Stimulated activated CD8-positive, alpha-beta memory T cell treated with anti-CD3 and anti-CD28 coated beads, Interleukin-12 subunit alpha, Interleukin-12 subunit beta, amount 100 ng/mL, for 4 hours (primary cell): ENCODE data around the gene TOGARAM2.
A peak's percentile ranks its signal among the peaks of the same experiment; 100 is the strongest.

ENCODE experiments used
- DNase-seq: peaks from one replicate; pipeline ENCODE4 v3.0.0-alpha.2; 2020; ENCODE audit warnings: low read depth

The TOGARAM2 gene

GRCh38 chr2:28997847-28998735, 17.0 kb downstream of the TOGARAM2 start:
- no peak for DNase-seq

DNA sequence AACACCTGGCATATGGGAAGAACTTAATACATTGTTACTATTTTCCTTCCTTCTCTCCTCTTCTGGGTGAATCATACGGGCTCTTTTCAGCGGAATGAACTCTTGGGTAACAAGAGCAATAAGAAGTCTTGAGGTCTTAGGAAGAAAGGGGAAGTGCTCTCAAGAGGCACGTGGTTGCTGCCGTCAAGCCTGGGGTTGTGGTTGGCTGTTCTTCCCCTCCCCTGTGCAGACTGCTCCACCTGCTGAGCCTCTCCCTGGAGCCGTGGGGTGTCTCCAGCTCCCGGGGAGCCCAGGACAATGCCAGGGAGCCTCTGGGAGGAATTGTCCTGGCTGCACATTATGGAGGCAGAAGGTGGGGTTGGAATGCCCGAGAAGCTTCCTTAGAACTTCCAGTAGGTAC, 19.4 kb downstream of the TOGARAM2 start:
- DNase-seq = peak; percentile 21

- DNase-seq = no peak
Observed at GRCh38 chr2:29000956-29001355, 19.9 kb downstream of the TOGARAM2 start.

- no peak for DNase-seq
Observed at GRCh38 chr2:29001806-29002205, 20.7 kb downstream of the TOGARAM2 start.

GRCh38 chr2:29004755-29005154, 23.7 kb downstream of the TOGARAM2 start:
- DNase-seq = no peak

DNA sequence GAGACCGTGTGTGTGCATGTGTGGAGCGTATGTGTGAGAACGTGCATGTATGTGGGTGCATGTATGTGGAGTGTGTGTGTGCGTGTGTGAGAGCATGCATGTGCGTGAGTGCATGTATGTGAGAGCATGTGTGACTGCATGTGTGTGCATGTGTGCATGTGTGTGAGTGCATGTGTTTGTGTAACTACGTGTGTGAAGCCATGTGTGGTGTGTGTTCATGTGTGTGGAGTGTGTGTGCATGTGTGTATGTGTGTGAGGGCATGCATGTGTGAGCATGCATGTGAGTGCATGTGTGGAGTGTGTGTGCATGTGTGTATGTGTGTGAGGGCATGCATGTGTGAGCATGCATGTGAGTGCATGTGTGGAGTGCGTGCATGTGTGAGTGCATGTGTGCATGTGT, 24.2 kb downstream of the TOGARAM2 start:
- DNase-seq = no peak

- no peak for DNase-seq
Observed at GRCh38 chr2:29006092-29006979, 25.2 kb downstream of the TOGARAM2 start.

GRCh38 chr2:29006980-29007301, 25.8 kb downstream of the TOGARAM2 start:
- no peak for DNase-seq

DNA sequence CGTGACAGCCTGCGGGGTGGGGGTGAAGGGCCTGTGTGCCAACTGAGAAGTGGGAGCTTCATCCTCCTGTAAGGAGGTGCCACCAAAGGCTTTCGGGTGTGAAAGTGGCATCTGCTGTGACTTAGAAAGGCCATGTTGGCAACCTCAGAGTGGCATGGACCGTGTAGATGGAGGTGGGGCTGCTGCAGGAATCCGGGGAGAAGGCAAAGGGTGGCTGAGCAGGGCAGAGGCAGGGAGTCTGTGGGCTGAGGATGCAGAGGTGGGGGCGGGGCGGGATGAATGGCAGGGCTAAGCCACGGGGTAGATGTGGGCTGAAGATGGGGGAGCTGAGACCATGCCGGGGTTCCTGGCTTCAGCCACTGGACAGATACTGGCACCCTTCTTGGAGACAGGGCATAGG, 28.2 kb downstream of the TOGARAM2 start:
- no peak for DNase-seq

- DNase-seq = no peak
Observed at GRCh38 chr2:29009711-29010677, 28.9 kb downstream of the TOGARAM2 start.

GRCh38 chr2:29010946-29011345, 29.8 kb downstream of the TOGARAM2 start:
- DNase-seq = peak; percentile 38

DNA sequence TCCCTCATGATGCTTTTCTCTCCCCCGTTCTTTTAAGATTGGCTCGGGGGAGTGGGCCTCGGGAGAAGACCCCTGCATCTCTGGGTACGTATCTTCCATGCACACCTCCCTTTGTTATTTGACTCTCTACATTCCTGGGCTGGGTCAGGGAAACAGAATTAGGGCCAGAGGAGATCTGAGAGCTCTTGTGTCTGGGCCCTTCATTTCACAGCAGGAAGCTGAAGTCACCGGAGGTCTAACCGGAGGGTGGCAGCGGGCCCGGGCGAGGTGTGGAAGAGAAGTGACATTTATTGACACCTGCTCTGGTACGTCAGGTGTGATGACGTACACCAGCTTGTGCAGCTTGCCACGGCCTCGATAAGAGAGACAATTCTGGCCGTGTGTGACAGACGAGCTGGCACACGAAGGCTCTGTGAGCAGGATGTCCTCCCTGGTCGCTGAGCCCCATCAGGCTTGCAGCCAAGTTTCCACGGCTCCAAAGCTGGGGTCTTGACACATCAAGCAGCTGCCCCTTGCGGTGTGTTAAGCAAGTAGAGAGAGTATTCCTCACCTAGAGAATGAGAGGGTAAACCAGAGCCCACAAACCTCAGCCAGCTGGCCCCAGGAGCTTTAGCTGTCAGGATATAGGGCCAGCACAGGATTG, 30.4 kb downstream of the TOGARAM2 start:
- DNase-seq = peak; percentile 64

DNA sequence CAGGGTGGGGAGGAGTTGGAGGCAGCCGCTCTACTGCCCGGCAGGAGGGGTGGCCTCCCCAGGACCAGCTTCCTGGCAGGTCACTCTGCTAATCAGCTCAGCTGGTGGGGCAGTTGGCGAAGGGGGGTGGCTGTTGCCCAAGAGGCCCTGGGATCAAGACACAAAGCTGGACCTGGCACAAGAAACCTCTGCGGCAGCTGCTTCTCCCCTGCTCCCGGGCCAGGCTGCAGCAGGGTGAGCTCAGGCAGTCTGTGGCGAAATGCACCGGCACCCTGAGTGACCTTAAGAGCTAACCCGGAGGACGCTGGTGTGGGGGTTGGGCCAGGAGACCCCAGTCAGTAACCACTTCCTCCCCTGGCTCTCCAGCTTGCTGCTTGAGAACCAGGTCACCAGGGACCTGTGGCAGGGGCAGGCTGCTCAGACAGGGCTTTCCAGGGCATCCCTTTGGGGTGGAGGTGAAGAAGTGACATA, 31.1 kb downstream of the TOGARAM2 start:
- DNase-seq = peak; percentile 13

GRCh38 chr2:29013057-29013780, 32.1 kb downstream of the TOGARAM2 start:
- no peak for DNase-seq

DNA sequence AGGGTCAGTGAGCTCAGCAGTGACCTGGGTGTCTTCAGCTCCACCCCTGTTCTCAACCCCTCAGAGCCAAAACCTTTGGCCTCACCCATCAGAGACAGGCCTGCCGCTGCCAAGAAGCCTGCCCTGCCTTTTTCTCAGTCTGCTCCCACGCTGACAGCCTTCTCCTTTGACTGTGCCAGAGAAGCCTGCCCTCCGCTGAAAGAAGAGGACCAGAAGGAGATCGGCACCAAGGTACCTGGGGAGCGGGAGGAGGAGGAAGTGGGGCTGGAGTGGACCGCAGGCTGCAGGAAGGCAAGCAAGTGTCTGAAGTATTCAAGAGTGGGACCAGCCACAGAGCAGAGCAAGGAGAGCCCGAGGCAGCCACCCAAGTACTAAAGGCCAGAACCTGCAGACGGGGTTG, 33.2 kb downstream of the TOGARAM2 start:
- no peak for DNase-seq

DNA sequence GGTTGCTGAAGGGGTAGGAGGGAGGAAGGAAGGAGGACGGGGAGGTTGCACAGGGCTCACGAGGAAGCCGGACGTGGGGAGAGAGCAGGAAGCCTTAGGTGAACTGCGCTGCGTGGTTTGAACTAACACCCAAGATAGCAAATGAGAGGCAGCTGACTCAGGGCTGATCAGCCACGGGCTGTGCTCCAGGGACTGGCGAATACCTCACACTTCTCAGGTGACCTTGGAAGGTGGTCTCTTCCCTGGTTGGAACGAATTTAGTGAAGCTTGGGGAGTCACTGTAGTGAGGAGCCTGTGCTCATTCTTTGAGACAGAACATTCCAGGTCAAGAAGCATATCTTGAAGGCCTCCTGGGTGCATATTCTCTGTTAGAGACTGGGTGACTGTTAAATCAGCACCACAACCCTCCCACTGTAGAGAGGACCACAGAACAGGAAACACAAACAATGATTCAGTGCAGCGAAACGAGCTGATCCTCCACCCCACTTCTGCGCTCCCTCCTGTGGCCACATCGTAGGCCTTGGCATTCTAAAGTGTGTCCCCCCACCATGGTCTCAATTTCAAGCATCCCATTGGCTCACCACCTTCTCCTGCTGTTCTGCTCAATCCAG, 33.8 kb downstream of the TOGARAM2 start:
- DNase-seq = peak; percentile 57

- DNase-seq = no peak
Observed at GRCh38 chr2:29015701-29016470, 34.8 kb downstream of the TOGARAM2 start.

DNA sequence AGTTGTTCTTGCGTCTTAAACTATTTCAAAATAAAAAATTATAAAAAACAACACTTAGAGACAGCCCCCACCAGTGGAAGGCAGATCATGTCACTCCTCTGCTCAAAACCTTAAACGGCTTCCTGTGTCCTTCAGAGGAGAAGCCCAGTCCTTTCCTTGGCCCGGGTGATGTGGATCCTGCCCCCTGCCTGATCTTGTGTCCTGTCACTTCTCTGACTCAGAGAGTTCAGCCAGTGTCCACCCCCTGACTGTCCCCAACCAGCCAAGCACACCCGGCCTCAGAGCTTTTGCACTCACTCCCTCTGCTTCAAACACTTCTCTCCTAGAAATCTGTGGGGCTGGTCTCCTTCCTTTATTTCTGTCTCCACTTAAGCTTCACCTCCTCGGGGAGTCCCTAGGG, 35.4 kb downstream of the TOGARAM2 start:
- DNase-seq = no peak

DNA sequence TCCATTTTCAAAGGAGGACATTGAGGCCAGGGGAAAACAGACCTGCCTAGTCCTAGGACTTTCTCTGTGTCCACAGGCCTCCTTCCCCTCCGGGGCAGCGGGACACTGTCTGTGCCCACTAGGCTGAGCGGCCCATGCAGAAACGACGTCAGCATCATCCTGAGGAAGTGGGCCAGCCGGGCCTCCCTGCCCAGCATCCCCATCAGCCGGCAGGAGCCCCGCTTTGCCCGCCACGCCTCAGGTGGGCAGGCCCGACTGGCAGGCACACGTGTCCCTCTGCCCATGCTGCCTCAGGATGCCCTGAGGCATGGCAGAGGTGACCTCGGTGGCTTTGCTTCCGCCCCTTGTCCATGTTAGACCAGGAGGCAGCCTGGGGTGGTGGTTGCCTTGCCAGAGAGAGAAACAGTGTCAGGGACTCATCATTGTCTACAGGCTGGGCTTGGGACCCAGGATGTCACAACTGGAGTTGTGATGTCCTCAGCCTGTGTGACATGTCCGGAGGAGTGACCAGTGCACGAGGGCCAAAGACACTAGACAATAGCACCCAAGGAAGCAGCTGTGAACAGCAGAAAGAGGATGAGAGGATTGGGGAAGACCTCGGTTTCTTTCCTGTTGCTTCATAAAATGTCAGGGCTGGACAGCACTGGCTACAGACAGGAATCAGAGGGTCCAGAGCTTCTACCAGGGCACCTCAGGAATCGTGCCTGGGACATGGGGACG, 36.8 kb downstream of the TOGARAM2 start:
- DNase-seq = no peak
